Measurements from ENCODE around the gene KIAA1549. TPM values are rescaled to one million over a fixed set of nuclear protein-coding genes. Genes with fewer than 3 reads are reported as not detected.

The KIAA1549 gene
- total and polyA plus RNA-seq, 9 of the 15 experiments (the other 6 are each of a cell fraction or from before 2014, with no cell fraction given): 0.01 to 0.29 (median 0.07) TPM

DNA sequence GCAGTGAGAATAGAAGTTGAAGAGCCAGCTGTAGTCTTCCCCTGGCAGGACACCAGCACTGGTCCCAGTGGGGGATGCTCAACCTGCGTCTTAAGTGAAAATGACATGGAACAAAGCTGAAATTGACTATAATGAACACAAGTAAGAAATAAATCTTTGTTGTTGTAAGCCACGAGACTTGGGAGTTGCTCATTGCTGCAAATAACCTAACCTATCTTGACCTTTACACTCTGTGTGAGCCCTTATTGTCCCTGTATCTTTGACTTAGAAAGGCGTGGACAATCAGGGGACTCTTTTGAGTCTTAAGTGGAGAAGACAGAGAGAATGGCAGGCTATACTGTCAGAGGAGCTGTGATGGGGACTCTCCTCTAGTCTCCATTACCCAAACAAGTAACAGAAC, 37.7 kb upstream of the KIAA1549 start:
- BruUV-seq (replicated peaks): no TSS peak
- H3K4me1 ChIP-seq (replicated peaks in 1 of 2; ENCODE audit: control insufficient read depth in 2 of 2, insufficient read depth in 2 of 2, low read length in 2 of 2): no peaks in the 10 kb centered on the region
- no peak overlapping the region for H3K4me2 ChIP-seq (ENCODE audit: insufficient read depth, low read length)
- no peaks in the 10 kb centered on the region for H3K79me2 ChIP-seq (ENCODE audit: control insufficient read depth, insufficient read depth, low read length)
- H3K4me3 ChIP-seq: no peak overlapping the region
- no peaks in the 10 kb centered on the region for H3K9me1 ChIP-seq (ENCODE audit: control insufficient read depth, insufficient read depth, low read length)
- ChIA-PET POLR2A (interaction anchor here (0.9 to 1.3 kb wide), 4 partner anchors 11 to 56 kb away, joined by 3 read pairs; no protein-coding TSS in a partner anchor), CTCF (ENCODE audit: low intra/inter-chr PET ratio) (interaction anchor here (4.6 kb wide), 1 partner anchor 56 kb away, joined by 51 read pairs; no protein-coding TSS in a partner anchor)
- H4K20me1 ChIP-seq (replicated peaks; ENCODE audit: control insufficient read depth, insufficient read depth, low read length): no peaks in the 10 kb centered on the region; the same call in 1 of the 2 replicates
- H3K36me3 ChIP-seq (ENCODE audit: control insufficient read depth, insufficient read depth, low read length): no peaks in the 10 kb centered on the region
- H3K27ac ChIP-seq (ENCODE audit: extremely low read depth, low read depth, low read length): no peak overlapping the region
- TF ChIP-seq HDAC1 (IDR thresholded peaks at IDR 0.05) (no peak), CTBP1 (IDR thresholded peaks at IDR 0.05; ENCODE audit: borderline replicate concordance) (no peak), ILK (tag; IDR thresholded peaks at IDR 0.05; ENCODE audit: borderline replicate concordance, low read depth) (no peak), NUFIP1 (IDR thresholded peaks at IDR 0.05; ENCODE audit: partially characterized antibody) (no peak), TFAM (CRISPR knock-in tag; conservative IDR thresholded peaks at IDR 0.05) (no peak), ZZZ3 (IDR thresholded peaks at IDR 0.05) (no peak), NR2C2 (CRISPR knock-in tag; IDR thresholded peaks at IDR 0.05) (no peak), NR2C2 (tag; IDR thresholded peaks at IDR 0.05) (no peak)
- H2AFZ ChIP-seq (ENCODE audit: low read depth, low read length): no peak overlapping the region; the same call in 1 of the 2 replicates
- in situ Hi-C loops (cut with MboI) (no loop called here), intact Hi-C loops (cut with micrococcal nuclease) (loop anchor here (5.0 to 10.0 kb wide), 3 partner anchors 38 to 323 kb away; partner anchors contain the start of gene FMC1)
- no peak overlapping the region for H3K9ac ChIP-seq (ENCODE audit: insufficient read depth in 1 of 2, low read depth in 2 of 2, low read length in 2 of 2)
- FAIRE-seq (no peak), DNase-seq (ENCODE audit: extremely low read depth in 1 of 4, low spot score in 3 of 4) (peak in 1 of 4 experiments; percentile 9), ATAC-seq (peak; percentile 21)
- H3K9me3 ChIP-seq (replicated peaks; ENCODE audit: control insufficient read depth, insufficient read depth, low read depth, low read length): no peaks in the 10 kb centered on the region
- H3K27me3 ChIP-seq (ENCODE audit: control insufficient read depth in 2 of 2, insufficient read depth in 2 of 2, low read length in 2 of 2): peaks cover 16 to 18% of the 10 kb centered on the region in 2 experiments
- WGBS (ENCODE audit: insufficient coverage, low coverage, missing lambda C conversion rate): 10% methylated on average over 3 of the region's 3 CpGs
